Common myeloid progenitor, CD34-positive (primary cell): ENCODE measurements around the gene XCR1.

Experiments
- CTCF ChIA-PET: fragments of 350-600 bp; sonication (Branson Sonifier 250); formaldehyde crosslinking; loops from one replicate; lab custom pipeline; 2021; ENCODE audit warnings: antibody characterized with exemption; lab: Charles Lee
- POLR2A ChIA-PET: fragments of 350-600 bp; sonication (Branson Sonifier 250); formaldehyde crosslinking; loops from one replicate; lab custom pipeline; 2021; ENCODE audit warnings: antibody characterized with exemption; lab: Charles Lee
- DNase-seq, 3 donors: peaks; one replicate each; pipeline versions ENCODE4 v3.0.0 to v3.0.0-alpha.2; 2013
- H3K27ac ChIP-seq, 2 experiments: 1 replicate in 1 of 2; 2 replicates in 1 of 2; pipeline ENCODE4 v1.7.0; 2013; ENCODE audit warnings: inconsistent platforms in 2 of 2, low read length in 2 of 2, mild to moderate bottlenecking in 2 of 2, low read depth in 1 of 2, moderate library complexity in 1 of 2; ENCODE audit not compliant: severe bottlenecking in 2 of 2, insufficient read depth in 1 of 2, poor library complexity in 1 of 2
- H3K27me3 ChIP-seq, 5 experiments: replicated peaks in 2 of 5; 1 replicate in 3 of 5; 2 replicates in 2 of 5; pipeline versions ENCODE4 v1.6.1 to v1.7.0; 2013; ENCODE audit warnings: low read length in 4 of 5, mild to moderate bottlenecking in 2 of 5, moderate library complexity in 2 of 5, inconsistent platforms in 1 of 5; ENCODE audit not compliant: insufficient read depth in 5 of 5, control insufficient read depth in 4 of 5
- H3K36me3 ChIP-seq, 4 experiments: 1 replicate in 2 of 4; 2 replicates in 2 of 4; pipeline versions ENCODE4 v1.6.1 to v1.7.0; 2013; ENCODE audit warnings: low read length in 3 of 4, control low read depth in 1 of 4, mild to moderate bottlenecking in 1 of 4; ENCODE audit not compliant: control insufficient read depth in 4 of 4, insufficient read depth in 4 of 4
- H3K4me1 ChIP-seq, 4 experiments: 1 replicate in 3 of 4; 2 replicates in 1 of 4; pipeline versions ENCODE4 v1.6.1 to v1.7.1; 2013; ENCODE audit warnings: low read length in 3 of 4, mild to moderate bottlenecking in 3 of 4, control low read depth in 1 of 4, inconsistent platforms in 1 of 4, moderate library complexity in 1 of 4; ENCODE audit not compliant: control insufficient read depth in 4 of 4, insufficient read depth in 4 of 4; ENCODE audit errors: control extremely low read depth in 1 of 4
- H3K4me3 ChIP-seq, 7 experiments: 1 replicate in 4 of 7; 2 replicates in 3 of 7; pipeline versions ENCODE4 v1.5.1 to v1.7.0; 2013; ENCODE audit warnings: mild to moderate bottlenecking in 7 of 7, low read length in 6 of 7, moderate library complexity in 6 of 7, inconsistent platforms in 2 of 7, low read depth in 2 of 7, control low read depth in 1 of 7; ENCODE audit not compliant: insufficient read depth in 4 of 7, control insufficient read depth in 1 of 7; ENCODE audit errors: extremely low read depth in 1 of 7
- H3K9me3 ChIP-seq, 5 experiments: 1 replicate in 4 of 5; 2 replicates in 1 of 5; pipeline versions ENCODE4 v1.6.1 to v1.7.1; 2013; ENCODE audit warnings: low read length in 4 of 5, mild to moderate bottlenecking in 2 of 5, inconsistent platforms in 1 of 5, low read depth in 1 of 5, moderate library complexity in 1 of 5; ENCODE audit not compliant: control insufficient read depth in 4 of 5, insufficient read depth in 2 of 5; ENCODE audit errors: control extremely low read depth in 1 of 5
- WGBS: methylation state at CpG from one replicate; pipeline ENCODE4 v1.1.5; 2013; ENCODE audit not compliant: insufficient coverage; 5-methylcytosine and 5-hydroxymethylcytosine counted together

XCR1 gene

DNA sequence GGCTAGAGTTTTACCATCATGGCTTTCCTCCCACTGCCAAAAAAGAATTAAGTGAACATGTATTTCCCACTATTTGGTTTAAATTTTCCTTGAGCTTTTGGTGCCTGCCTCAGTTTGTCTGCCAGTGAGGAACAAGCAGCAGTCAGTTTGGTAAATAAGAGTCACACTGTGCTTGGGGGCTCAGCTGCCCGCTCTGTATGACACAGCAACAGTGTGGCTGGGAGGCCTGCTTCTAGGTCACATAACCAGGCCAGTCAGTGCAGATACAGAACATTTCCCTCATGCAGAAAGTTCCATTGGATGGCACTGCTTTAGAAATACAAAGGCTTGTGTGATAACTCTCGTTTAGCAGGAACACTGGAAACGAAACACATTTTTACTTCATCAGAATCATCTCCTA is 57.3 kb downstream of the XCR1 start:
- Histone ChIP-seq H3K27ac (no peak overlapping the region), H3K27me3 (no peaks in the 10 kb centered on the region), H3K9me3 (no peaks in the 10 kb centered on the region), H3K4me1 (peaks cover 0 to 20% (median 12%) of the 10 kb centered on the region in 4 experiments), H3K4me3 (no peak overlapping the region), H3K36me3 (peaks cover 21 to 74% (median 56%) of the 10 kb centered on the region in 4 experiments)
- no peak for DNase-seq
- POLR2A ChIA-PET, result no interaction called here
- CTCF ChIA-PET, result interaction anchor here (1.1 to 6.6 kb wide), 5 partner anchors 13 to 114 kb away, joined by 3 to 28 read pairs (median 5); no protein-coding TSS in a partner anchor
- WGBS, result 100% methylated on average over 2 of the region's 3 CpGs

DNA sequence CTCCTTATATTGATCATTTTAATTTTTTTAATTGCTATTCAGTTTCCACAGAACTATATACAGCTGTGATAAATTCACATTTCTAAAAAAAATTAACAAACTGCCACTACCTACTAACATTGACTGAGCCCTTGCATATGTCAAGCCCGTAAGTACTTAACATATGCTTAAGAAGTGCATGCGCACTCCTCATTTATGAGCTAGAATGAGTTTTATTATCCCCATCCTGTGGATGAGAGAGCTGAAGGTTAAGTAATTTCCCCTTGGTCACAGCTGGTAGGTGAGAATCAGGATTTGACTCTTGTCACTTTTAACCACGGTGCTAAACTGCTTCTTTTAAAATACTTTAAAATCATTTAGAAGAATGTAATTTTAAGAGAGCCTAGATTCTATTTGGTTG is 58.2 kb downstream of the XCR1 start:
- DNase-seq, result no peak
- no peaks in the 10 kb centered on the region for H3K9me3 ChIP-seq
- no peaks in the 10 kb centered on the region for H3K27me3 ChIP-seq
- H3K27ac ChIP-seq, result no peak overlapping the region
- no peak overlapping the region for H3K4me3 ChIP-seq
- POLR2A ChIA-PET, result no interaction called here
- H3K4me1 ChIP-seq, result peaks cover 0 to 20% (median 12%) of the 10 kb centered on the region in 4 experiments
- CTCF ChIA-PET, result interaction anchor here (0.6 to 6.6 kb wide), 9 partner anchors 12 to 115 kb away, joined by 3 to 28 read pairs (median 4); no protein-coding TSS in a partner anchor
- H3K36me3 ChIP-seq, result peaks cover 24 to 74% (median 60%) of the 10 kb centered on the region in 4 experiments
- WGBS, result 100% methylated on average over 1 of the region's 3 CpGs

DNA sequence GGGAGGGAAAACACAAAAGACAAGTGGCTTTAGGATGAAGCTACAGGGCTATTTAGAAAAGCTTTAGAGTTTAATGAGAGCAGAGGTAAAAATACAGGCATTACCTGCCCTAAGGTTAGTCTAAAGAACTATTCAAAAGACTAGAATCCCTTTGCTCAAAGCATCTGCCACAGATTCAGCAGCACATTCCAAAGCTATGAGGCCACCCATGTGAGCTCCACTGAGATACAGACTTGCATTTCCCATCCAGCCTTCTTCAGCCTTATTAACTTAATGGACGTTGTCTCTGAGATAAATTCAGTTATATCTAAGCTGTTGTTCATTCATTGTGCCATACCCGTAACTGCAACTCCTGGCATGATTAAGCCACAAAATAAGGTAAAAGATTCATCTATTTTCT is 58.6 kb downstream of the XCR1 start:
- no peaks in the 10 kb centered on the region for H3K9me3 ChIP-seq
- 100% methylated on average over 1 of the region's 2 CpGs for WGBS
- H3K36me3 ChIP-seq, result peaks cover 24 to 77% (median 63%) of the 10 kb centered on the region in 4 experiments
- ChIA-PET POLR2A (no interaction called here), CTCF (interaction anchor here (0.6 to 6.6 kb wide), 11 partner anchors 8 to 116 kb away, joined by 3 to 28 read pairs (median 4); no protein-coding TSS in a partner anchor)
- no peak overlapping the region for H3K4me3 ChIP-seq
- no peak for DNase-seq
- H3K4me1 ChIP-seq, result peaks cover 0 to 18% (median 12%) of the 10 kb centered on the region in 4 experiments
- H3K27ac ChIP-seq, result no peak overlapping the region
- H3K27me3 ChIP-seq, result no peaks in the 10 kb centered on the region

DNA sequence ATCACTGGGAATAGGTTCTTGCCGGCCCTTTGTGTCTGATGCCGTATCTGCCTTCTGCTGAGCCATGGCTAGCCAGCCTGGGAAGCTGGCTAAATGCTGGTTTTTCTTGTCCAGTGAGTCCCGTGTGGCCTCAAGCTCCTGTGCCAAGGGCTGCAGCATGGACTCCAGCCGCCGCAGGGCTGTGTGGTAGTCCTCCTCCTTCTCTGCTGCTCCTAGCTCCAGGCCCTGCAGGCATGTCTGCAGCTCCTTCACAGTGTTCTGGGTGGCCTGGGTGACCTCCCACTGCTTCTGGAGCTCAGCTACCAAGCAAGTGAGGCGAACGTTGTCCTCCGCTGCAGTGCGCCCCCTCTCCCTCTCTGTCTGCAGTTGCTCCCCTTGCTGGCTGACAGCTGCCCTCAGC is 59.1 kb downstream of the XCR1 start:
- no peaks in the 10 kb centered on the region for H3K9me3 ChIP-seq
- ChIA-PET CTCF (interaction anchor here (1.0 to 6.6 kb wide), 8 partner anchors 9 to 111 kb away, joined by 3 to 28 read pairs (median 6); no protein-coding TSS in a partner anchor), POLR2A (interaction anchor here (0.6 kb wide), 1 partner anchor 12 kb away, joined by 3 read pairs; no protein-coding TSS in a partner anchor)
- 98% methylated on average over 9 of the region's 9 CpGs for WGBS
- no peak overlapping the region for H3K27ac ChIP-seq
- H3K36me3 ChIP-seq, result peaks cover 24 to 83% (median 68%) of the 10 kb centered on the region in 4 experiments
- no peaks in the 10 kb centered on the region for H3K27me3 ChIP-seq
- H3K4me3 ChIP-seq, result no peak overlapping the region
- DNase-seq, result no peak
- peaks cover 0 to 14% (median 11%) of the 10 kb centered on the region in 4 experiments for H3K4me1 ChIP-seq

DNA sequence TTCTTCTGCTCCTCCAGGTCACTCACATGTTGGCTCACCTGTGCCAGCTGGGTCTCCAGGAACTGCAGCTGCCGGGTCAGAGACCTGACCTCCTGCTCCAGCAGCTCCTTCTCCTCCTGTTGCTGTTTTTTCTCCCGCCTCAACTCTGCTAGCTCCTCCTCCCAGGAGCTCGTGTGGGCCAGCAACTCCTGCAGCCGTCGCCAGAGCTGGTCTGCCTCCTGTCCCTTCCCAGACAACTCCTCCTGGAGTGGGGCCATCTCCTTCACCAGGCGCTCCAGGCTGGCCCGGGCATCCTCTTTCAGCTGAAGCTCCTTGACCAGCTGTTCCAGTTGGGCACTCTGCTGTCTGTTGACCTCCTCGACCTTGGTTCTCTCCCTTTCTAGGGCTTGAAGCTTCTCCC is 59.6 kb downstream of the XCR1 start:
- H3K9me3 ChIP-seq, result no peaks in the 10 kb centered on the region

More for the DNA sequence above, 59.6 kb downstream of the XCR1 start:
- Histone ChIP-seq H3K4me1 (peaks cover 0 to 10% (median 7%) of the 10 kb centered on the region in 4 experiments), H3K27ac (no peak overlapping the region), H3K27me3 (no peaks in the 10 kb centered on the region), H3K4me3 (no peak overlapping the region), H3K36me3 (peaks cover 23 to 87% (median 72%) of the 10 kb centered on the region in 4 experiments)
- WGBS, result 95% methylated on average over 8 of the region's 8 CpGs
- CTCF ChIA-PET, result interaction anchor here (1.0 to 6.6 kb wide), 7 partner anchors 9 to 111 kb away, joined by 3 to 28 read pairs (median 7); no protein-coding TSS in a partner anchor
- POLR2A ChIA-PET, result interaction anchor here (0.6 kb wide), 1 partner anchor 12 kb away, joined by 3 read pairs; no protein-coding TSS in a partner anchor
- no peak for DNase-seq
